Vagina (tissue), 2 donors: ENCODE results near the gene EREG.

Source experiments
- CTCF ChIP-seq, 3 experiments: fragments of 450-650 bp in 2 of 3; fragments of 200-600 bp in 1 of 3; sonication (generic) in 1 of 3; IDR thresholded peaks; one replicate each; pipeline ENCODE4 v1.5.1; 2017 to 2019; ENCODE audit warnings: antibody characterized with exemption in 3 of 3, mild to moderate bottlenecking in 2 of 3, moderate library complexity in 2 of 3
- POLR2A ChIP-seq, 2 donors: fragments of 450-650 bp; IDR thresholded peaks; one replicate each; pipeline ENCODE4 v1.6.1; 2017; ENCODE audit warnings: antibody characterized with exemption in 2 of 2, mild to moderate bottlenecking in 2 of 2, moderate library complexity in 2 of 2
- POLR2AphosphoS5 ChIP-seq, 2 donors: sonication (generic); formaldehyde crosslinking; IDR thresholded peaks; one replicate each; pipeline ENCODE4 v1.9.0; 2017; ENCODE audit warnings: antibody characterized with exemption in 2 of 2, mild to moderate bottlenecking in 2 of 2, low read depth in 1 of 2; ENCODE audit not compliant: insufficient read depth in 1 of 2

- TF ChIP-seq POLR2A (IDR thresholded peaks at IDR 0.05) (no peak), CTCF (IDR thresholded peaks at IDR 0.05) (no peak), POLR2AphosphoS5 (IDR thresholded peaks at IDR 0.05; ENCODE audit: insufficient read depth in 1 of 2, low read depth in 1 of 2) (no peak)
These were observed 9.2 kb downstream of the EREG start for GRCh38 chr4:74374128-74374527.
